HG02571 (cell line): ENCODE data around the gene TNK1.

Source experiments
- ATAC-seq: cut with Tn5 transposase; IDR thresholded peaks from one replicate; pipeline ENCODE4 v1.9.1; 2021; ENCODE audit warnings: mild to moderate bottlenecking, moderate library complexity; ENCODE audit not compliant: unreplicated experiment

The TNK1 gene

GRCh38 chr17:7431231-7431630 lies 50.3 kb downstream of the TNK1 start:
- no peak for ATAC-seq

GRCh38 chr17:7432296-7432695 lies 51.4 kb downstream of the TNK1 start:
- ATAC-seq: no peak

DNA sequence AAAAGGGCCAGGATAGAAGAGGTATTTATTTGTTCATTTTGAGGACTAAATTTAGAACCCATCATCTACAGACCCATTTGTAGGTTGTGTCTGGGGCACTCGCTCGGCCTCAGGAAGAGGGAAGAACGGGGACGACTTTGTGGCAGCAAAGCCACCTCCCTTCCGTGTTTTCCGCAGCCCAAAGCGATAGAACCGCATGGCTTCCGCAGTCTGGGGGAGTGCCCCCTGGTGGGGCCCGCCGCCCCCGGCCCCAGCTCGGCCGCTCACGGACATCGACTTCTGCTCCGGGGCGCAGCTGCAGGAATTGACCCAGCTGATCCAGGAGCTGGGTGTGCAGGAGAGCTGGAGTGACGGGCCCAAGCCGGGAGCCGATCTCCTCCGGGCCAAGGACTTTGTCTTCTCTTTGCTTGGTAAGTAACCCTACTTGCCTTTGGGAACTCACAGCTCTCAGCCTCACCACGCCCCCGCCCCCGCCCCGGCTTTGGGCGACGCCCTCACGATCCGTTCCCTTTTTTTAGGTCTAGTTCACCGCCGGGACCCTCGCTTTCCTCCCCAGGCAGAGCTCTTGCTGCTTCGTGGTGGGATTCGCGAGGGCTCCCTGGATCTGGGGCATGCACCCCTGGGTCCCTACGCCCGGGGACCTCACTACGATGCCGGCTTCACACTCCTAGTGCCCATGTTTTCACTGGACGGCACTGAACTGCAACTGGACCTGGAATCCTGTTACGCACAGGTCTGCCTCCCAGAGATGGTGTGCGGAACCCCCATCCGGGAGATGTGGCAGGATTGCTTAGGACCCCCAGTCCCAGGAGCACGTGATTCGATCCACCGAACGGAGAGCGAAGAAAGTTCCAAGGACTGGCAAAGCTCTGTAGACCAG lies 55.0 kb downstream of the TNK1 start:
- ATAC-seq: no peak

- ATAC-seq: no peak
These were observed 55.9 kb downstream of the TNK1 start for GRCh38 chr17:7436556-7437368.

DNA sequence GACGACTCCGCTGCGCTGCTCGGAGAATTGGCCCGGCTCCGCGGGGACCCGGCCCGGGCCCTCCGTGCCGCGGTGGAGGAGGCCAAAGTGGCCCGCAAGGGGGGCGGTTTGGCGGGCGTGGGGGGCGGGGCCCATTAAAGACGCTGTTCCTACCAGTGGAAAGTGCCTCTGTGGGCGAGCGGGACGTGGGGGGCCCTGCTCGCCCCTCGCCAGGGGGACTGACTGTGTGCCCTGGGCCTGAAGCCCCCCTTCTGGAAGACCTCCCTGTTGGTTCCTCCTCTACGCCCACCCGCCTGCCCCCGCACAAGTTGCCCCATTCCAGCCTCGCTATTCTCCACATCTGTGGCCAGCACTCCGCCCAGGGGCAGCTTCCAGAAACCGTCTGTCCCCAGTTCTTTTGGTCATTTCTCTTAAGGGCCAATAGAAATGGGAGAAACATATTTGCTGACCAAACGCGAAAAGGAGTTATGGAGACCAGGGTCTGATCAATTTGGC lies 56.5 kb downstream of the TNK1 start:
- no peak for ATAC-seq

GRCh38 chr17:7437950-7438614 lies 57.2 kb downstream of the TNK1 start:
- ATAC-seq: no peak

DNA sequence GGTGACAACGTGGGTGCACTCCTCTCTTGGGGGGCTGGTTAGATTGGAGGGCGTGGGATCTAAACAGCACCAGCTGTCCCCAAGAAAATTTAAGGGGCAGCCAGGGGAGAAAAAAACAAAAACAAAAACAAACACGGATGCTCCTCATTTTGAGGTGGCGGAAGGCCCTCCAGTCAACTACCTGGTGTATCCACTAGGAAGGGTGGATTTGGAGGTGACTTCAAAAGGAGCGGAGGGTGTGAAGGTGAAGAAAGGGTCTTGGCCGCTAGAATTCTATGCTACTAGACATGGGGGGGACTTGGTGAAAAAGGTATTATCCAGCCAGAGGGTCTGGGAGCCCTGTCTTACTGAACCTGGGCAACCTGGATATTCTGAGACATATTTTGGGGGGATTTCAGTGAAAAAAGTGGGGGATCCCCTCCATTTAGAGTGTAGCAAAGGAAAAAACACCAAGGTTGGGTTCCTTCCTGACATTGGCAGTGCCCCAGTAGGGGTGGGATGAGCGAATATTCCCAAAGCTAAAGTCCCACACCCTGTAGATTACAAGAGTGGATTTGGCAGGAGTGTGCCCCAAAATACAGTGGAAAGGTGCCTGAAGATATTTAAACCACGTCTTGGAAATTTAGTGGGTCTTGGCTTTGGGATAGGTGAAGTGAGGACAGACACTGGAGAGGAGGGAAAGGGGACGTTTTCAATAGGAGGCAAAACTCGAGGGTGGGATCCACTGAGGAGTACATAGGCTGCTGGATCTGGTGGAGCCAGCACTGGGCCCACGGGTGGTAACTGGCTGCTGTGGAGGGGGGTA lies 58.0 kb downstream of the TNK1 start:
- no peak for ATAC-seq
